COR-L47 (cell line): ENCODE measurements around the gene IL22.
"Not testable (repeated sequence)": the region's sequence is repeated elsewhere in the genome, so short reads cannot be mapped to it uniquely, and the experiment has no call there.

Experiments used
- DNase-seq: peaks from one replicate; lab custom pipeline; 2025; lab: John Stamatoyannopoulos, UW

IL22 gene

GRCh38 chr12:68229956-68230355 is 23.4 kb downstream of the IL22 start:
- no peak for DNase-seq

DNA sequence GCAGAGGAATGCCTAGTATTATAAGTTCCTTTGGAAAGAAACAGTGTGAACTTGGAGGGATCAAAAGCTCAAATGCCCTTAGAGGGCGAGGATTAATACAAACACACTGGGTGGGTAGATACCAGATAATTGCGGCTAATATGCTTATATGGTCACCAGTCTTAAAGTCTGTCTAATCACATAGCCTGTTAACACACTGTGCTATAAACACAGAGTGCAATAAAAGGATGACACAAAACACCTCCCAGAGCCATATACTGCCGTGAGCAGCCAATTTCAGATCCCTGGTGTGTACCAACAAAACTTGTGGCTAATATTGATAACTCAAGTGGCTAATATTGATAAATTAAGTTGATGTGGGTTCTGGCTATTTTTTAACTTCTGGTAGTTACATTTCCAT is 26.0 kb downstream of the IL22 start:
- no peak for DNase-seq

GRCh38 chr12:68225576-68226476 is 27.6 kb downstream of the IL22 start, which contains the start of gene IL26:
Gene IL26, minus strand, starts transcription at chr12:68225810. Its CDS starts 54 bp downstream, at chr12:68225756.
- DNase-seq = no peak

DNA sequence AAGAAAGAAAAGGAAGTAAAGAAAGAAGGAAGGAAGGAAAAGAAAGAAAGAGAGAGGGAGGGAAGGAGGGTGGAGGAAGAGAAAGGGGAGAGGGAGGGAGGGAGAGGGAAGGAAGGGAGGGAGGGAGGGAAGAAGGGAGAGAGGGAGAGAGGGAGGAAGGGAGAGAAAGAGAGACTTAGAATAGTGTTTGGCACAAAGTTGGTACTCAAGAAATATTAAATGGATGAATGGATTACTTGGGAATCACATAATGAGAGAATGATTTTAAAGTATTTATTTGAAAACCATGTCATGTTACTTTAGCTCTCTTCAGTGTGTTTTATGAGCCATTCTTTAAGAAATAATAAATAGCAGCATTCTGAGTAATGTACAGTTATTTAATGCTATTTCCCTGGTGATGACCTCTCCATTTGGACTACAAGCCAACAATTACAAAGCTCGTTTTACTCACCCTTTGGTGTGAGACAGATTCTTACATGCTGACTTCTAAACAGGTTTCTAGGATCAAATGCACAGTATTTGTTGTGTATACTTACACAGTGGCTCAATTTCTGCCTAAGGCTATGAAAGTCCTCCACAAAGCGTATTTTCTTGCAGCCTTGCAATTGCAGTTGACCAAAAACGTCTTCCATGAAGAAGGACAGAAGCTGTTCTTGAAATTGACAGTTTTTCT is 28.7 kb downstream of the IL22 start:
- DNase-seq = no peak

DNA sequence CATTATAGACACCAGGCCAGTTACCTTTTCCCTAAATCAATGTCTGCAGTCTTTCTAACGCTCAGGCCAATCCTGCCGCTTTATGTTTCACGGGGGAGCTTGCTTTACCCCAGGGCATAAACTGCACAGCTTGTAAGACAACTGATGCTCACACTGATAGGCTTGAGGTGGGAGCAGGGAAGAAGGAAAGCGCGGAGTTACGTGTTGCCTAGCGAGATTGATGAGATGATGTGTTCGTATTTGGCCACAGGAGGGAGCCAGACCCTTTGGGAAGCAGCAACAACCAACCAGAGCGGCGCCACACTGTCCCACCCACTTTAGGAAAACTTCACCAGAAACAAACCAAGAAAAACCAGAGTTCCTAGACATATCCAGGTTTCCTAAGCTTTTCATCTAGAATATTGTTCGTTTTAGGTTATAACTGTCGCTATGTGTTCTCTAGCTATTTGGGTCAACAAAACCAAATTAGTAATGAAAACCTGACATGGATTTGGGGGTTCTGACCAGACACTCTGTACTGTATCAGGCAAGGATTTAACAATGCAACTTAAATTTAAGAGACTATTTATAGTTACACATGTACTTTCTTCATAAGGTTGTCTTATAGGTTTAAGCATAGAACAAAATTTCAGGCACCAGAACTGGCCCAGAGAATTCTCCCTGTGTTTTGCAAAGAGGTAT is 30.2 kb downstream of the IL22 start:
- peak; percentile 79 for DNase-seq

GRCh38 chr12:68222326-68222725 is 31.1 kb downstream of the IL22 start:
- DNase-seq = peak; percentile 72

- DNase-seq = no peak
Measured at GRCh38 chr12:68221497-68221896, 31.9 kb downstream of the IL22 start.

DNA sequence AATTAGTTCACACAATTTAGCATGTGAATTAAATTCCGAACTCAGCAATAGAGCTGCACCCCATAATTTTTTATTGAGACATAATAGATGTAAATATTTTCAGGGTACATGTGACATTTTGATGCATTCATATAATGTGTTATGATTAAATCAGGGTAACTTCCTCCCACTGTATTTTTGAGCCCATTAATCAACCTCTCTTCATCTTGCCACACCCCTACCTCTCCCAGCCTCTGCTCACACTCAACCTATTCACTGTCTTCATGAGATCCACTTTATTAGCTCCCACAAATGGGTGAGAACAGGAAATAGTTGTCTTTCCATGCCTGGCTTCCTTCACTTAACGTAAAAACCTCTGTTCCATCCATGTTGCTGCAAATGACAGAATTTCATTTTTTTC is 42.5 kb downstream of the IL22 start:
- no peak for DNase-seq

- not testable (repeated sequence) for DNase-seq
Measured at GRCh38 chr12:68209048-68209728, 44.2 kb downstream of the IL22 start.

- DNase-seq = peak; percentile 25
Measured at GRCh38 chr12:68207276-68207675, 46.1 kb downstream of the IL22 start.

DNA sequence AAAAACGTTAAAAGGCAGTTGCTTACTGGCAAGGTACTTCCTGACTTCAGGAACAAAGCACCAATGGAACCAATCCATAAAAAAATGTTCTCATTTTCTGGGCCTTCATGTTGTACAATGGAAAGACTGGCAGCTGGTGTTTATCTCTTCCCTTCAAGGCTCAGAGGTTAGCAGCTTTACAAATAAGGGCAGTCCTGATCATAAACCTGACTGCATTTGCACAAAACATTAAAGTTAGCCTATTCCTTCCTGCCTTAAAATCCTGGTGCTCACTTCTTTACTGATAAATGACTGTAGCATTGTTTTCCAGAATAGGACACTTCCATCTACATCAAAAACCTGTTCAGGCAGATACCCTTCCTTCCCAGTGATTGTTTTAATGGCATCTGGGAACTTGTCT is 47.0 kb downstream of the IL22 start:
- peak; percentile 46 for DNase-seq

GRCh38 chr12:68203460-68203875 is 49.9 kb downstream of the IL22 start:
- no peak for DNase-seq

GRCh38 chr12:68200854-68201253 is 52.5 kb downstream of the IL22 start:
- no peak for DNase-seq

- DNase-seq = no peak
Measured at GRCh38 chr12:68199127-68199526, 54.3 kb downstream of the IL22 start.

DNA sequence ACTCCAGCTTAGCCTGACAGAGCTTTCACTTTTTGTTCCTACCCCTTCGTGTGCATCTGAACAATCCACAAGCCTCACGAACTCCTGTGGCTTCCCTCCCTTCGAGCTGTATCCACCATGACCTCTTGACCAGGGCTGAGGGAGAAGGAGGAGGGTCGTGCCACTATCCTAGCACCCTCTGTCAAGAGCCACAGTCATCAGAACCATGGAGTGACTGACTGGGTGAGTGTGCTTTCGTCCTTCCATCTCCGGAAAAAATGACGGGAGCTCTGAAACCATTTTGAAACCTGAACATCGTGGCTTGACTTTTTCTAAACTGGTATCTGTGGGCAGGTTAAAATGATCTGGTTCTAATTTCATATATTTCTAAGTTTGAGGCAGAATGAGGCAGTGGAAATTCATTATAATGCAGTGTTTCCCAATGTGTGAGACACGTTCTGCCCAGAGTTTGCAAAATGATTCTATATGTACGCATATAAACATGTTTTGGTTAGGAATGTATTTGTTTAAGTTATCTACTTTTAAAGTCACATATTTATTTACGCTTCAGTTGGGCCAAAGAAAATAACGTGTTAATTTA is 54.8 kb downstream of the IL22 start:
- no peak for DNase-seq
